GM12801 (cell line): ENCODE measurements around the gene TSPAN10.

ENCODE experiments used
- TF ChIP-seq, protein P1 (sequence below): IDR thresholded peaks from one replicate; pipeline ENCODE4 v1.5.1; 2011; ENCODE audit warnings: control low read depth; ENCODE audit not compliant: insufficient read length; ENCODE audit errors: extremely low read depth

The TSPAN10 gene

GRCh38 chr17:81666342-81667191, 29.6 kb downstream of the TSPAN10 start, which contains the start of the genes CCDC137 and OXLD1:
Gene CCDC137 (plus strand): TSS chr17:81666737. CDS start chr17:81666767, 30 bp downstream.
Gene OXLD1 (minus strand): TSS chr17:81666605. CDS start chr17:81666577, 28 bp downstream.
- TF ChIP-seq, protein P1, sequence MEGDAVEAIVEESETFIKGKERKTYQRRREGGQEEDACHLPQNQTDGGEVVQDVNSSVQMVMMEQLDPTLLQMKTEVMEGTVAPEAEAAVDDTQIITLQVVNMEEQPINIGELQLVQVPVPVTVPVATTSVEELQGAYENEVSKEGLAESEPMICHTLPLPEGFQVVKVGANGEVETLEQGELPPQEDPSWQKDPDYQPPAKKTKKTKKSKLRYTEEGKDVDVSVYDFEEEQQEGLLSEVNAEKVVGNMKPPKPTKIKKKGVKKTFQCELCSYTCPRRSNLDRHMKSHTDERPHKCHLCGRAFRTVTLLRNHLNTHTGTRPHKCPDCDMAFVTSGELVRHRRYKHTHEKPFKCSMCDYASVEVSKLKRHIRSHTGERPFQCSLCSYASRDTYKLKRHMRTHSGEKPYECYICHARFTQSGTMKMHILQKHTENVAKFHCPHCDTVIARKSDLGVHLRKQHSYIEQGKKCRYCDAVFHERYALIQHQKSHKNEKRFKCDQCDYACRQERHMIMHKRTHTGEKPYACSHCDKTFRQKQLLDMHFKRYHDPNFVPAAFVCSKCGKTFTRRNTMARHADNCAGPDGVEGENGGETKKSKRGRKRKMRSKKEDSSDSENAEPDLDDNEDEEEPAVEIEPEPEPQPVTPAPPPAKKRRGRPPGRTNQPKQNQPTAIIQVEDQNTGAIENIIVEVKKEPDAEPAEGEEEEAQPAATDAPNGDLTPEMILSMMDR, result no peak

DNA sequence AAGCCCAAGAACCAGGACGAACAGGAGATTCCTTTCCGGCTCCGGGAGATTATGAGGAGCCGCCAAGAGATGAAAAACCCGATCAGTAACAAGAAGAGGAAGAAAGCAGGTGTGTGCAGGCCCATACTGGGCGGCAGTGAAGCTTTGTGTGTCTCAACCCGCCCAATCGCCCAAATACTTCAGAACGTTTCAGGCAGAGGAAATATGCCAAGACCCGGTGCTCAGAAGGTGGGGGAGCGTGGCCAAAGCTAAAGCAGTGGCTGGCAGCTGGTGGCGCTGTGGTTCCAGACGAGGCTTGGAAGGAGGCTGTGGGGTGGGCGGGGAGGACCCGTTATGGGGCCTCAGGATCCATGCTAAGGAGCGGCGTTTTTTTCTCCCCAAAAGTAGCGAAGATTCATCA, 30.8 kb downstream of the TSPAN10 start:
- TF ChIP-seq, protein P1, result no peak

DNA sequence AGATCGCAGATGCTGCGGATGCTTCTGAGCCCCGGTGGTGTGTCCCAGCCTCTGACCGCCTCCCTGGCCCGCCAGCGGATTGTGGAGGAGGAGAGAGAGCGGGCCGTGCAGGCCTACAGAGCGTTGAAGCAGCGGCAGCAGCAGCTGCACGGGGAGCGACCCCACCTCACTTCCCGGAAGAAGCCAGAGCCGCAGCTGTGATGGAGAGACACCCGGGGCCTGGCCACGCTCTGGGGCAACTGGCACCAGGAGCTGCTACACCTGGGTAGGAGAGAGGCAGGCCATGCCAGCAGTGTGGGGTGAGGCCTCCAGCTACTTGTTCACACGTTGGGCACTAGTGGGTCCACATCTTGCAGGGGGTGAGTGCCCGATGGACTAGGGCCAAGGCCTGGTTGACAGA, 35.5 kb downstream of the TSPAN10 start:
- TF ChIP-seq, protein P1, result no peak

DNA sequence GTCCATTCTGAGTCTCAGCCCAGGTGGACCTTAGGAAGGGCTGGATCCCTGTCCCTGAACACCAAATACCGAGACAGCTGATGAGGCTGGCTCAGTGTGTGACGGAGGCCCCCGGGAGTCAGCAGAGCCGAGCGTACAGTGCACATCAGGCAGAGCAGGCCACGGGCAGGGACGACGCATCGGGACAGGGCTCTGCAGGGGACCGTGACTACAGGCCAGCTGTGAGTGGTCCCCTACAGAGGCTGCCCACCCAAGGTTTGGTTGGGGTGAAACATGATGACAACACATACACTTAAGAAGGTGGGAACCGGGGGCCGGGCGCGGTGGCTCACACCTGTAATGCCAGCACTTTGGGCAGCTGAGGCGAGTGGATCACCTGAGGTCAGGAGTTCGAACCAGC, 36.0 kb downstream of the TSPAN10 start:
- TF ChIP-seq, protein P1, result no peak

GRCh38 chr17:81673561-81674258, 36.7 kb downstream of the TSPAN10 start:
- TF ChIP-seq, protein P1, result no peak

DNA sequence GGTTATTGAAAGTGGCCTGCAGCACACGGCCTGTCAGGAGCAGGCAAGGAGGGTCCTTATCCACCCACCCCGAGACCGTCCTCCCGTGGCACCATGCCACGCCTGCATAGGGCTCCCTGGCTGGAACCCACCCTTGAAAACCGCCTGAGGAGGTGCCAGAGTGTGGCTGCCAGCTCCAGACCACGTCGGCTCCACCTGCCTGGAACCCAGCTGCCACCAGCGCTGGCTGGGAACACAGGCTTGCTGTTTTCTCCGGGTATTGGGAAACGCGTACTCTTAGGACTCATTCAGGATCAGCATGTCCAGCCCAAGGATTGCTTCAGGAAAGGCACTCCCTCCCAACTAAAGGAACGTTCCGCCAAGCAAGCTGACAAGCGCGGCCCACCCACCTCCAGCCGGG, 39.9 kb downstream of the TSPAN10 start:
- TF ChIP-seq, protein P1, result no peak

GRCh38 chr17:81680150-81680549, 43.2 kb downstream of the TSPAN10 start:
- TF ChIP-seq, protein P1, result no peak
